ENCODE measurements around the gene ZNF207.
"Not testable (repeated sequence)": the region's sequence is repeated elsewhere in the genome, so short reads cannot be mapped to it uniquely, and the experiment has no call there.

The ZNF207 gene

DNA sequence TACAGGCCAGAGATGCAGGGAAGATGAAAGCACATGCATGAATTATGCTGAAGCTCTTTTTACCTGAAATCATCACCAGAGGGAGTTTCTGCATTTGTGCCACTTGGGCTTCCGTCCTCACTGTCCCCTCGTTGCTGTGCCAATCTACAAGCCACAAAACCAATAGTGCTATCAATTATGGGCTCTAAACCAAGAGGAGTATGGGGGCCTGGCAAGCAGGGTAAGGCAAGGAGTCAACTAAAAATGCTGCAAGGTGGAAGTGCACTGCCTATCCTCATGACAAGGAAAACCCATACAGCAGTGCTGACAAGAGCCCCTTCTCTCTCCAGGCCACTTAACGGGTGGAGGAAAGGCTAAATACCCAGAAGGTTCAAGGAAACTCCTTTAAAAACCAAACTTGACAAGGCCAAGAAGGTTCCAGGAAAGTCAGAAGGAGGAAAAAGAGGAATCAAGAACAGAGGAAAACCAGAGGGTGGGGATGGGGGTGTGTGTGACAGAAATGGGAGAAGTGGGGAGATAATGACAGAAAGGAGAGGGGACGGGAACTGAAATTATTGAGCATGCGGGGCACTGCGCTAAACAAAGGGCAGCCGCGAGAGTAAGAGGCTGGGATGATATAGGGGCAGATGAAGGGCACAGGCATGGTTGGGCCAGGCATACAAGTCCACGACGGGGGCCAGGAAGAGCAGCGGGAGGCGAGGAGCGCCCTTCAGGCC is 8.7 kb upstream of the ZNF207 start:
- Histone ChIP-seq H3K4me1 (ENCODE audit: control insufficient read depth, insufficient read depth, low read length) (peaks cover 14% of the 10 kb centered on the region), H3K27me3 (ENCODE audit: control insufficient read depth, insufficient read depth, low read length) (no peaks in the 10 kb centered on the region), H3K9me3 (replicated peaks; ENCODE audit: low read length) (no peaks in the 10 kb centered on the region), H3K4me2 (ENCODE audit: low read length) (peak overlapping the region; percentile 84), H3K4me3 (ENCODE audit: low read length) (peak overlapping the region; percentile 73), H3K36me3 (ENCODE audit: insufficient read depth, low read length) (no peaks in the 10 kb centered on the region), H3K9ac (ENCODE audit: low read depth, low read length) (peak overlapping the region; percentile 80)

GRCh38 chr17:32341857-32342602 is 7.9 kb upstream of the ZNF207 start, which contains the start of gene C17orf75:
Gene C17orf75, minus strand, starts transcription at chr17:32342173. Its CDS starts 34 bp downstream, at chr17:32342139.
- H3K9me3 ChIP-seq (replicated peaks; ENCODE audit: low read length), result no peaks in the 10 kb centered on the region
- H3K4me1 ChIP-seq (ENCODE audit: control insufficient read depth, insufficient read depth, low read length), result peaks cover 14% of the 10 kb centered on the region
- peak within 1 kb of the TSS; percentile 84 for H3K4me2 ChIP-seq (ENCODE audit: low read length)
- peak within 1 kb of the TSS; percentile 80 for H3K9ac ChIP-seq (ENCODE audit: low read depth, low read length)
- H3K4me3 ChIP-seq (ENCODE audit: low read length), result peak within 1 kb of the TSS; percentile 73
- no peaks in the 10 kb centered on the region for H3K27me3 ChIP-seq (ENCODE audit: control insufficient read depth, insufficient read depth, low read length)
- no peaks in the 10 kb centered on the region for H3K36me3 ChIP-seq (ENCODE audit: insufficient read depth, low read length)

- Histone ChIP-seq H3K27me3 (ENCODE audit: control insufficient read depth, insufficient read depth, low read length) (no peaks in the 10 kb centered on the region), H3K4me2 (ENCODE audit: low read length) (peak overlapping the region; percentile 84), H3K9me3 (replicated peaks; ENCODE audit: low read length) (no peaks in the 10 kb centered on the region), H3K4me3 (ENCODE audit: low read length) (peak overlapping the region; percentile 73), H3K9ac (ENCODE audit: low read depth, low read length) (peak overlapping the region; percentile 80), H3K36me3 (ENCODE audit: insufficient read depth, low read length) (no peaks in the 10 kb centered on the region), H3K4me1 (ENCODE audit: control insufficient read depth, insufficient read depth, low read length) (peaks cover 14% of the 10 kb centered on the region)
Observed at GRCh38 chr17:32342603-32343325, 7.2 kb upstream of the ZNF207 start.

DNA sequence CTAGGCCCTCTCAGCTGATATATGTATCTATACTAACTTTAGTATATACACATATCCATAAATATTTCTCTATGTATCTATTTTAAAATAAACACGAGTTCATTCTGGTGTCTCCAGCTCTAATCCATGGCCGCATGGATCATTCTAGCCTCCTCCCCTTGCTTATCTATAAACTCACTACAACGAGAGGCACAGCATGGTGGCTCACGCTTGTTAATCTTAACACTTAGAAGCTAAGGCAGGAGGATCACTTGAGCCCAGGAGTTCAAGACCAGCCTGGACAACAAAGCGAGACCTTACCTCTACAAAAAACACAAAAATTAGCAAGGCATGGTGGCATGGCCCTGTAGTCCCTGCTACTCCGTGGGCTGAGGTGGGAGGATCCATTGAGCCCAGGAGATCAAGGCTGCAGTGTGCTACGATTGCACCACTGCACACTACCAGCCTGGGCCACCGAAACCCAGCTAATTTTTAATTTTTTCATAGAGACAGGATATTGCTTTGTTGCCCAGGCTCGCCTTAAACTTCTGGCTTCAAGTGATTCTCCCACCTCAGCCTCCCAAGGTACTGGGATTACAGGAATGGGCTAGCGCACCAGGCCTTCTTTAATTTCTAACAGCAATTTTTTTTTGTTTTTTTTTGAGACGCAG is 3.9 kb upstream of the ZNF207 start:
- Histone ChIP-seq H3K4me3 (ENCODE audit: low read length) (no peak overlapping the region), H3K4me1 (ENCODE audit: control insufficient read depth, insufficient read depth, low read length) (peaks cover 18% of the 10 kb centered on the region), H3K4me2 (ENCODE audit: low read length) (no peak overlapping the region), H3K36me3 (ENCODE audit: insufficient read depth, low read length) (no peaks in the 10 kb centered on the region), H3K9ac (ENCODE audit: low read depth, low read length) (no peak overlapping the region), H3K27me3 (ENCODE audit: control insufficient read depth, insufficient read depth, low read length) (no peaks in the 10 kb centered on the region), H3K9me3 (replicated peaks; ENCODE audit: low read length) (no peaks in the 10 kb centered on the region)

GRCh38 chr17:32348483-32348800 is 1.5 kb upstream of the ZNF207 start:
- no peak overlapping the region for H3K4me2 ChIP-seq (ENCODE audit: low read length)
- H3K27me3 ChIP-seq (ENCODE audit: control insufficient read depth, insufficient read depth, low read length), result no peaks in the 10 kb centered on the region
- no peak overlapping the region for H3K9ac ChIP-seq (ENCODE audit: low read depth, low read length)
- peaks cover 16% of the 10 kb centered on the region for H3K4me1 ChIP-seq (ENCODE audit: control insufficient read depth, insufficient read depth, low read length)
- peaks cover 16% of the 10 kb centered on the region for H3K36me3 ChIP-seq (ENCODE audit: insufficient read depth, low read length)
- H3K9me3 ChIP-seq (replicated peaks; ENCODE audit: low read length), result no peaks in the 10 kb centered on the region
- no peak overlapping the region for H3K4me3 ChIP-seq (ENCODE audit: low read length)

DNA sequence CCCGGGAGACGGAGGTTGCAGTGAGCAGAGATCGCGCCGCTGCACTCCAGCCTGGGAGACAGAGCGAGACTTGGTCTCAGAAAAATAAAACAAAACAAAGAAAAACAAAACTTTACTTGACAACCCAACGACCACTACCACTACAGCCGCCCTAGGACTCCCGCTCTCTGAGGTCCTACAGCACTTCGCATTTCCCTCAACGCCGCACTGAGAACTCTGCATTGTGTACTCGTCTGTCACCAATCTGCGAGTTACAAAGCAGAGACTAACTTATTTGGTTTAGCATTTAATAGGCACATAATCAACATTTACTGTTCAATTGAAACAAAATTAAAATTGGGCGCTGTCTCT is 479 bp upstream of the ZNF207 start:
- H3K27me3 ChIP-seq (ENCODE audit: control insufficient read depth, insufficient read depth, low read length), result no peaks in the 10 kb centered on the region
- H3K9me3 ChIP-seq (replicated peaks; ENCODE audit: low read length), result no peaks in the 10 kb centered on the region
- peaks cover 16% of the 10 kb centered on the region for H3K4me1 ChIP-seq (ENCODE audit: control insufficient read depth, insufficient read depth, low read length)
- peaks cover 24% of the 10 kb centered on the region for H3K36me3 ChIP-seq (ENCODE audit: insufficient read depth, low read length)
- H3K9ac ChIP-seq (ENCODE audit: low read depth, low read length), result peak overlapping the region; percentile 97
- H3K4me3 ChIP-seq (ENCODE audit: low read length), result peak overlapping the region; percentile 90
- peak overlapping the region; percentile 82 for H3K4me2 ChIP-seq (ENCODE audit: low read length)

GRCh38 chr17:32350666-32351418 is 885 bp downstream of the ZNF207 start:
- peak overlapping the region; percentile 85 for H3K4me2 ChIP-seq (ENCODE audit: low read length)
- no peaks in the 10 kb centered on the region for H3K9me3 ChIP-seq (replicated peaks; ENCODE audit: low read length)
- H3K4me1 ChIP-seq (ENCODE audit: control insufficient read depth, insufficient read depth, low read length), result peaks cover 28% of the 10 kb centered on the region
- no peaks in the 10 kb centered on the region for H3K27me3 ChIP-seq (ENCODE audit: control insufficient read depth, insufficient read depth, low read length)
- peak overlapping the region; percentile 90 for H3K4me3 ChIP-seq (ENCODE audit: low read length)
- H3K9ac ChIP-seq (ENCODE audit: low read depth, low read length), result peak overlapping the region; percentile 97
- H3K36me3 ChIP-seq (ENCODE audit: insufficient read depth, low read length), result peaks cover 37% of the 10 kb centered on the region

DNA sequence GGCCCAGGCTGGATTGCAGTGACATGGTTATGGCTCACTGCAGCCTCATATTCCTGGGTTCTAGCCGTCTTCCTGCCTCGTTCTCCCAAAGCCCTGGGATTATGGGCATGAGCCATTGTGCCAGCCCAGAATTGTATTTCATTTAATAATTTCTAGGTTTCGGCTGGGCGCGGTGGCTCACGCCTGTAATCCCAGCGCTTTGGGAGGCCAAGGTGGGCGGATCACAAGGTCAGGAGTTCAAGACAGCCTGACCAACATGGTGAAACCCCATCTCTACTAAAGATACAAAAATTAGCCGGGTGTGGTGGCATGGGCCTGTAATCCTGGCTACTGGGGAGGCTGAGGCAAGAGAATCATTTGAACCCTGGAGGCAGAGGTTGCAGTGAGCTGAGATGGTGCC is 2.8 kb downstream of the ZNF207 start:
- peaks cover 49% of the 10 kb centered on the region for H3K36me3 ChIP-seq (ENCODE audit: insufficient read depth, low read length)
- peak overlapping the region; percentile 85 for H3K4me2 ChIP-seq (ENCODE audit: low read length)
- not testable (repeated sequence) for H3K27me3 ChIP-seq (ENCODE audit: control insufficient read depth, insufficient read depth, low read length); H3K9ac ChIP-seq (ENCODE audit: low read depth, low read length); H3K9me3 ChIP-seq (replicated peaks; ENCODE audit: low read length)
- peak overlapping the region; percentile 90 for H3K4me3 ChIP-seq (ENCODE audit: low read length)
- peaks cover 29% of the 10 kb centered on the region for H3K4me1 ChIP-seq (ENCODE audit: control insufficient read depth, insufficient read depth, low read length)

DNA sequence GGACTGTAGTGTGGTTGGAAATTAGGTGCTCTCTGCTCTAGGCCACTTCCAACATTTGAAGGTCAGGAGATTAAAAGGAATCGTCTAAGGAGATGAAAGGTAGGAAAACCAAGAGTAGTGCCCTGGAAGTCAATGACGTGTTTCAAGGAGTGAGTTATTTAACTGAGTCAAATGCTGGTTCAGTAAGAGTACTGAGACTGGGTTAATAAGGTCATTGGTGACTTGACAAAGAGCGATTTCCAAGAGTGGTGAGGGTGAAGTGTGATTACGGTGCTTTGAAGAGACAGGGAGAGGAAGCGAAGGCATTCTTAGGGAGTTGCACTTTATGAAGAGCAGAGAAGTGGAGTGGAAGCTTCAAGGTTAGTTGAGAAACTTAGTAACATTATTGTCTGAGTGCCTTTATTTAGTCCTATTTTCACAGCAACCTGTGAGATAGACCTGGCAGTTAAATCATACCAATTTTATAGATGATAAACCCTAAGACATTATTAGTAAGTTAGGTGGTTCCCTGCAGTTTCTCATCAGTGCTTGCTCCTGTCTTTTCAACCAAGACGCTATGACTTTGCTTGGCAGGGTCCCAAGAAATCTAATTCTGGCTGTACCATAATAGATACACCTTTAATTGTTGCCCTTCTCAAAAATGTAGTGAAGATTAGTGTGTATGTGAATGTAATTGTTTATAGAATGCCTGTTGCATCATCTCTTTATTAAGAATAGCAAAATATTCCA is 5.9 kb downstream of the ZNF207 start:
- no peaks in the 10 kb centered on the region for H3K9me3 ChIP-seq (replicated peaks; ENCODE audit: low read length)
- H3K4me2 ChIP-seq (ENCODE audit: low read length), result peak overlapping the region; percentile 2
- peaks cover 24% of the 10 kb centered on the region for H3K4me1 ChIP-seq (ENCODE audit: control insufficient read depth, insufficient read depth, low read length)
- peaks cover 77% of the 10 kb centered on the region for H3K36me3 ChIP-seq (ENCODE audit: insufficient read depth, low read length)
- H3K9ac ChIP-seq (ENCODE audit: low read depth, low read length), result no peak overlapping the region
- H3K27me3 ChIP-seq (ENCODE audit: control insufficient read depth, insufficient read depth, low read length), result no peaks in the 10 kb centered on the region
- no peak overlapping the region for H3K4me3 ChIP-seq (ENCODE audit: low read length)

- no peak overlapping the region for H3K4me3 ChIP-seq (ENCODE audit: low read length)
- peaks cover 82% of the 10 kb centered on the region for H3K36me3 ChIP-seq (ENCODE audit: insufficient read depth, low read length)
- H3K9ac ChIP-seq (ENCODE audit: low read depth, low read length), result no peak overlapping the region
- H3K4me1 ChIP-seq (ENCODE audit: control insufficient read depth, insufficient read depth, low read length), result peaks cover 24% of the 10 kb centered on the region
- peak overlapping the region; percentile 2 for H3K4me2 ChIP-seq (ENCODE audit: low read length)
- H3K9me3 ChIP-seq (replicated peaks; ENCODE audit: low read length), result no peaks in the 10 kb centered on the region
- H3K27me3 ChIP-seq (ENCODE audit: control insufficient read depth, insufficient read depth, low read length), result no peaks in the 10 kb centered on the region
Observed at GRCh38 chr17:32356378-32356743, 6.4 kb downstream of the ZNF207 start.

Data from skeletal muscle satellite cell (primary cell).